ENCODE measurements around the gene PKNOX2. TPM values are rescaled to one million over a fixed set of nuclear protein-coding genes. Genes with fewer than 3 reads are reported as not detected.

The PKNOX2 gene
- total and polyA plus RNA-seq, 2 of the 8 experiments (the other 6 are each of a cell fraction or from before 2014, with no cell fraction given) = 2.0 TPM

DNA sequence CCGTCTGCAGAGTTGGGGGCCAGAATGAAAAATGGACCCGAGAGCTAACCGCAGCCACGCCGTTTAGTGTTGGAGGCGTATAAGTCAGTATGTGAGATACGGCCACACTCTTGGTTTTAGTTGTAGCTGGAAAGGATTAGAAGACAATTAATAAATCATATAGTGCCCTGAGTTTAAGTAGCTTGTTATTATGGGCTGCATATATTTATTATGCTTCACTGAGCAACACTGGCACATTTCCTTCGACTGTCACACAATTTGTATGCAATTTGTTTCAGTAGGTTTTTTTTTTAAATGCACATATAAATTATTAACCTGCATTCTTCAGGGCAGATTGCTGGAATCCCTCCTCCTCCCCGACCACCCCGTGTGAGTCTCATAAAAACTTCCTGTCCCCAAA, 56.9 kb downstream of the PKNOX2 start:
- no peak overlapping the region for H2AFZ ChIP-seq (ENCODE audit: low read length)
- H3K23ac ChIP-seq (ENCODE audit: insufficient read length) = no peak overlapping the region
- no peak overlapping the region for H2AK5ac ChIP-seq (ENCODE audit: low read depth, low read length)
- no peak overlapping the region for H3K9ac ChIP-seq (replicated peaks in 1 of 4; ENCODE audit: extremely low read depth in 1 of 4, low read depth in 3 of 4, low read length in 3 of 4)
- no peak overlapping the region for H3K18ac ChIP-seq (ENCODE audit: extremely low read depth, low read length)
- no peak overlapping the region for H3K14ac ChIP-seq (ENCODE audit: insufficient read length)
- no peak overlapping the region for H2BK120ac ChIP-seq (replicated peaks; ENCODE audit: low read depth, low read length)
- H3K36me3 ChIP-seq (ENCODE audit: control insufficient read depth in 2 of 4, insufficient read depth in 4 of 4, low read length in 3 of 4) = no peaks in the 10 kb centered on the region
- no peak overlapping the region for H4K5ac ChIP-seq (ENCODE audit: insufficient read length, low read depth, low read length)
- H3K4me1 ChIP-seq (replicated peaks in 1 of 4; ENCODE audit: control insufficient read depth in 3 of 4, insufficient read depth in 4 of 4, low read length in 3 of 4) = peaks cover 0 to 15% (median 9%) of the 10 kb centered on the region in 4 experiments; a peak in 6 of 7 replicates
- no peak overlapping the region for H3K56ac ChIP-seq (replicated peaks; ENCODE audit: insufficient read length, low read depth, low read length)
- POLR2A ChIA-PET (ENCODE audit: partially characterized antibody) = no interaction called here
- no peak for DNase-seq (ENCODE audit: low read depth in 1 of 2, low spot score in 2 of 2)
- H3K4me3 ChIP-seq (ENCODE audit: extremely low read depth in 1 of 4, insufficient read depth in 2 of 4, low read depth in 3 of 4, low read length in 4 of 4) = no peak overlapping the region
- H2BK12ac ChIP-seq (ENCODE audit: low read depth, low read length) = no peak overlapping the region
- no peak overlapping the region for H2BK5ac ChIP-seq (ENCODE audit: low read depth, low read length)
- H3K23me2 ChIP-seq (ENCODE audit: low read depth, low read length) = peaks cover 4% of the 10 kb centered on the region; the same call in 1 of the 2 replicates
- no peak overlapping the region for H4K8ac ChIP-seq (ENCODE audit: extremely low read depth, insufficient read depth, low read length)
- H2BK20ac ChIP-seq (ENCODE audit: low read length) = no peak overlapping the region
- H3K79me2 ChIP-seq (ENCODE audit: control insufficient read depth in 1 of 2, insufficient read depth in 2 of 2, low read length in 2 of 2) = no peaks in the 10 kb centered on the region; a peak in 1 of 4 replicates
- peaks cover 0 to 6% of the 10 kb centered on the region in 2 experiments for H4K20me1 ChIP-seq (replicated peaks in 1 of 2; ENCODE audit: control insufficient read depth in 1 of 2, insufficient read depth in 2 of 2, low read length in 2 of 2)
- H3K4me2 ChIP-seq (ENCODE audit: insufficient read depth in 1 of 2, low read depth in 2 of 2, low read length in 2 of 2) = no peak overlapping the region
- CTCF ChIA-PET (ENCODE audit: partially characterized antibody) = interaction anchor here (0.6 to 1.3 kb wide), 3 partner anchors 32 to 162 kb away, joined by 3 to 4 read pairs (median 3); partner anchors contain the start of gene PKNOX2
- no peak overlapping the region for H4K91ac ChIP-seq (replicated peaks; ENCODE audit: insufficient read length, low read length)
- no peak overlapping the region for H3K4ac ChIP-seq (replicated peaks; ENCODE audit: insufficient read length, low read depth, low read length)
- no peaks in the 10 kb centered on the region for H3K9me3 ChIP-seq (ENCODE audit: insufficient read depth in 2 of 2, low read depth in 1 of 2, low read length in 1 of 2)
- no peaks in the 10 kb centered on the region; a peak in 1 of 7 replicates for H3K27me3 ChIP-seq (replicated peaks in 1 of 4; ENCODE audit: control insufficient read depth in 3 of 4, extremely low read depth in 1 of 4, insufficient read depth in 3 of 4, low read length in 3 of 4)
- H2BK15ac ChIP-seq (ENCODE audit: low read length) = no peak overlapping the region
- H3K27ac ChIP-seq (ENCODE audit: low read depth, low read length) = no peak overlapping the region
- 93% methylated on average over 10 of the region's 10 CpGs; no CpG with 5 or more reads in 1 of the 2 experiments for WGBS, 2 experiments (ENCODE audit: extremely low coverage in 1 of 2, insufficient coverage in 1 of 2, insufficient read length in 1 of 2, insufficient replicate concordance in 2 of 2, low coverage in 1 of 2, low lambda C conversion rate in 2 of 2, missing lambda C conversion rate in 1 of 2)
- no peak for FAIRE-seq
- peaks cover 3% of the 10 kb centered on the region; the same call in 1 of the 2 replicates for H3K79me1 ChIP-seq (ENCODE audit: low read depth, low read length)
- TF ChIP-seq JUND (IDR thresholded peaks at IDR 0.05; ENCODE audit: low read length) = no peak
- TF ChIP-seq TCF12 (IDR thresholded peaks at IDR 0.05; ENCODE audit: low read depth, low read length) = no peak
- no peak for TF ChIP-seq SIN3A (conservative IDR thresholded peaks at IDR 0.05 in 1 of 2, IDR thresholded peaks at IDR 0.05 in 1 of 2; ENCODE audit: low read depth in 1 of 2, low read length in 2 of 2)
- TF ChIP-seq SP1 (IDR thresholded peaks at IDR 0.05; ENCODE audit: low read depth, low read length) = no peak
- no peak for TF ChIP-seq NRF1 (IDR thresholded peaks at IDR 0.05; ENCODE audit: low read depth, low read length)
- TF ChIP-seq RNF2 (IDR thresholded peaks at IDR 0.05; ENCODE audit: borderline replicate concordance, low read depth, low read length, missing control alignments, poor library complexity, severe bottlenecking) = no peak
- TF ChIP-seq ZNF274 (IDR thresholded peaks at IDR 0.05; ENCODE audit: borderline replicate concordance, extremely low read depth, low read length) = no peak
- no peak for TF ChIP-seq SUZ12 (IDR thresholded peaks at IDR 0.05; ENCODE audit: low read length)

Measured in H1 (cell line).